22Rv1 (cell line): Measurements from ENCODE around the gene DAP3.
"Not testable (repeated sequence)": the region's sequence is repeated elsewhere in the genome, so short reads cannot be mapped to it uniquely, and the experiment has no call there.

Experiments used
- CTCF ChIP-seq: fragments of 450-650 bp; IDR thresholded peaks from 2 replicates; pipeline ENCODE4 v1.5.1; 2017; ENCODE audit warnings: mild to moderate bottlenecking
- ZFX ChIP-seq: fragments of 450-650 bp; IDR thresholded peaks from 2 replicates; pipeline ENCODE4 v1.6.1; 2017; ENCODE audit warnings: antibody characterized with exemption, borderline replicate concordance

- not testable (repeated sequence) for TF ChIP-seq CTCF, ZFX
Observed at GRCh38 chr1:155763090-155763815, 74.4 kb downstream of the DAP3 start.
